ENCODE measurements around the gene GET3. TPM values are rescaled to one million over a fixed set of nuclear protein-coding genes. Genes with fewer than 3 reads are reported as not detected.
A peak's percentile ranks its signal among the peaks of the same experiment; 100 is the strongest.
"Not testable (repeated sequence)": the region's sequence is repeated elsewhere in the genome, so short reads cannot be mapped to it uniquely, and the experiment has no call there.

GET3 gene
- total RNA-seq, 1 donor from 2014 or later = 43.6 TPM

DNA sequence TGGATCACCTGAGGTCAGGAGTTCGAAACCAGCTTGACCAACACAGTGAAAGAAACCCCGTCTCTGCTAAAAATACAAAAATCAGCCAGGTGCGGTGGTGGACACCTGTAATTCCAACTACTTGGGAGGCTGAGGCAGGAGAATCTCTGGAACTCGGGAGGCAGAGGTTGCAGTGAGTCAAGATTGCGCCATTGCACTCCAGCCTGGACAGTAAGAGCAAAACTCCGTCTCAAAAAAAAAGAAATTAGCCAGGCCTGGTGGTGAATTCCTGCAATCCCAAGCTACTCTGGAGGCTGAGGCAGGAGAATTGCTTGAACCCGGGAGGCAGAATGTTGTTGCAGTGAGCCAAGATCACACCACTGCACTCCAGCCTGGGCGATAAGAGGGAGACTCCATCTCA, 28.7 kb upstream of the GET3 start:
- Histone ChIP-seq H3K27me3 (no peaks in the 10 kb centered on the region), H3K9me3 (no peaks in the 10 kb centered on the region), H3K4me1 (no peaks in the 10 kb centered on the region), H3K4me3 (no peak overlapping the region), H3K27ac (no peak overlapping the region), H3K36me3 (peaks cover 84 to 93% of the 10 kb centered on the region in 2 donors)
- no peak for DNase-seq (ENCODE audit: low spot score in 2 of 2)
- intact Hi-C loops (cut with DNase I) = no loop called here
- TF ChIP-seq, protein P1, sequence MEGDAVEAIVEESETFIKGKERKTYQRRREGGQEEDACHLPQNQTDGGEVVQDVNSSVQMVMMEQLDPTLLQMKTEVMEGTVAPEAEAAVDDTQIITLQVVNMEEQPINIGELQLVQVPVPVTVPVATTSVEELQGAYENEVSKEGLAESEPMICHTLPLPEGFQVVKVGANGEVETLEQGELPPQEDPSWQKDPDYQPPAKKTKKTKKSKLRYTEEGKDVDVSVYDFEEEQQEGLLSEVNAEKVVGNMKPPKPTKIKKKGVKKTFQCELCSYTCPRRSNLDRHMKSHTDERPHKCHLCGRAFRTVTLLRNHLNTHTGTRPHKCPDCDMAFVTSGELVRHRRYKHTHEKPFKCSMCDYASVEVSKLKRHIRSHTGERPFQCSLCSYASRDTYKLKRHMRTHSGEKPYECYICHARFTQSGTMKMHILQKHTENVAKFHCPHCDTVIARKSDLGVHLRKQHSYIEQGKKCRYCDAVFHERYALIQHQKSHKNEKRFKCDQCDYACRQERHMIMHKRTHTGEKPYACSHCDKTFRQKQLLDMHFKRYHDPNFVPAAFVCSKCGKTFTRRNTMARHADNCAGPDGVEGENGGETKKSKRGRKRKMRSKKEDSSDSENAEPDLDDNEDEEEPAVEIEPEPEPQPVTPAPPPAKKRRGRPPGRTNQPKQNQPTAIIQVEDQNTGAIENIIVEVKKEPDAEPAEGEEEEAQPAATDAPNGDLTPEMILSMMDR (IDR thresholded peaks at IDR 0.05) = no peak

DNA sequence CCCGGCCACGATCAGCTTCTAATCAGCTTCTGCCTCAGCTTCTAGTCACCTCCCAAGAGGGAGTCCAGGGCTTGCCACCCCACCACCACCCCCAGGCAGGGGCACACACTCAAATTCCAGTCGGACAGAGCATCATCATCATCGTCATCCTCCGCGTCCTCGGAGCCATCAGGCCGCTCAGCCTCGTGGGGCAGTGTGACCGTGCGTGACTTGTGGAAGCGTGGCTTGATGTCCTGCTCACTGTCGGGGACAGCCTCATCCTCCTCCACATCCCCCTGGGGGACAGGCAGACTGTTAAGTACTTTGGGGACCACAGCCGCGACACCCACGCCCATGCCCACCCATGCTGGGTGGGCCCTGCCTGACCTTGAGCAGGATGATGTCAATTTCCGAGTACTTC, 26.1 kb upstream of the GET3 start:
- intact Hi-C loops (cut with DNase I) = no loop called here
- no peak for DNase-seq (ENCODE audit: low spot score in 2 of 2)
- peaks cover 82 to 93% of the 10 kb centered on the region in 2 donors for H3K36me3 ChIP-seq
- no peaks in the 10 kb centered on the region for H3K27me3 ChIP-seq
- TF ChIP-seq, protein P1 (IDR thresholded peaks at IDR 0.05) = no peak
- H3K27ac ChIP-seq = no peak overlapping the region
- H3K4me1 ChIP-seq = no peaks in the 10 kb centered on the region
- no peaks in the 10 kb centered on the region for H3K9me3 ChIP-seq
- no peak overlapping the region for H3K4me3 ChIP-seq

DNA sequence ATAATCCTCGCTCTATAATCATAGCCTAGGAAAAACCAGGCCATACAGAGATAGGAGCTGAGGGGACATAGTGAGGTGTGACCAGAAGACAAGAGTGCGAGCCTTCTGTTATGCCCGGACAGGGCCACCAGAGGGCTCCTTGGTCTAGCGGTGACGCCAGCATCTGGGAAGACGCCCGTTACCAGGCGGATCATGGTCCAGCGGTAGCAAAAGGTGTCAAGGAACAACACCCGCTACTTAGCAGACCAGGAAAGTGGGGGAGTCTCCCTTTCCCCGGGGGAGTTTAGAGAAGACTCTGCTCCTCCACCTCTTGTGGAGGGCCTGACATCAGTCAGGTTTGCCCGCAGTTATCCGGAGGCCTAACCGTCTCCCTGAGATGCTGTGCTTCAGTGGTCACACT, 25.2 kb upstream of the GET3 start:
- H3K4me1 ChIP-seq; H3K9me3 ChIP-seq; H3K4me3 ChIP-seq; H3K27me3 ChIP-seq; DNase-seq (ENCODE audit: low spot score in 2 of 2); intact Hi-C loops (cut with DNase I); H3K27ac ChIP-seq: not testable (repeated sequence)
- TF ChIP-seq, protein P1 (IDR thresholded peaks at IDR 0.05) = peak; percentile 23 to 39 (median 29)
- H3K36me3 ChIP-seq = peaks cover 78 to 92% of the 10 kb centered on the region in 2 donors

DNA sequence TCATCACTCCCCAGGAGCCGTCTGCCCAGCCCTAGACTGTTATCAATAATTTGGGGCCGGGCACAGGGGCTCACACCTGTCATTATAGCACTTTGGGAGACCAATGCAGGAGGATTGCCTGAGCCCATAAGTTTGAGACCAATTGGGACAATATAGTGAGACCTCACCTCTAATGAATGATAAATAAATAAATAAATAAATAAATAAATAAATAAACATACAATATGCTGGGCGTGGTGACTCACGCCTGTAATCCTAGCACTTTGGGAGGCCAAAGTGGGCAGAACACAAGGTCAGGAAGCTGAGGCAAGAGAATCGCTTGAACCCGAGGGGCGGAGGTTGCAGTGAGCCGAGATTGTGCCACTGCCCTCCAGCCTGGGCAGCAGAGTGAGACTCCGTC, 24.0 kb upstream of the GET3 start:
- peaks cover 75 to 82% of the 10 kb centered on the region in 2 donors for H3K36me3 ChIP-seq
- intact Hi-C loops (cut with DNase I); H3K27me3 ChIP-seq; H3K4me3 ChIP-seq; H3K4me1 ChIP-seq; H3K27ac ChIP-seq; DNase-seq (ENCODE audit: low spot score in 2 of 2); H3K9me3 ChIP-seq: not testable (repeated sequence)

DNA sequence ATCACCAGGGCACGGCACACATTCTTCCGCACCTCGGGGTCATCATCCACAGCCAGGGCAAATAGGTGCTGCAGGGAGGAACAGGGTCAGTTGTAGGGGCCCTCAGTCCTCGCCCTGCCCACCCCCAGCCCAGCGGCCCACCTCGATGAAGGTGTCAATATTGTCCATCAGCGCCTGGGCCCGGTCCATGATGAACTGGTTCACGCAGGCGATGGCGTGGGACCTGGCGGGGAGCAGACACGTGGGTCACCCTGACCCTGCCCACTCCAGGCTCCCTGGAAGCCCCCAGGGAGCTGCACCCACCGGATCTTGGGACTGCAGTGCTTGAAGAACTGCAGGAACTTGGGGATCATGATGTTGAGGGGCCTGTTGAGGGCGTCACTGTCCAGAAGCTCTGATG, 22.2 kb upstream of the GET3 start:
- peaks cover 72 to 73% of the 10 kb centered on the region in 2 donors for H3K36me3 ChIP-seq
- intact Hi-C loops (cut with DNase I) = no loop called here
- no peaks in the 10 kb centered on the region for H3K9me3 ChIP-seq
- TF ChIP-seq, protein P1 (IDR thresholded peaks at IDR 0.05) = no peak
- H3K4me3 ChIP-seq = no peak overlapping the region
- peaks cover 0 to 2% of the 10 kb centered on the region in 2 donors for H3K4me1 ChIP-seq
- no peak overlapping the region for H3K27ac ChIP-seq
- DNase-seq (ENCODE audit: low spot score in 2 of 2) = no peak
- no peaks in the 10 kb centered on the region for H3K27me3 ChIP-seq

DNA sequence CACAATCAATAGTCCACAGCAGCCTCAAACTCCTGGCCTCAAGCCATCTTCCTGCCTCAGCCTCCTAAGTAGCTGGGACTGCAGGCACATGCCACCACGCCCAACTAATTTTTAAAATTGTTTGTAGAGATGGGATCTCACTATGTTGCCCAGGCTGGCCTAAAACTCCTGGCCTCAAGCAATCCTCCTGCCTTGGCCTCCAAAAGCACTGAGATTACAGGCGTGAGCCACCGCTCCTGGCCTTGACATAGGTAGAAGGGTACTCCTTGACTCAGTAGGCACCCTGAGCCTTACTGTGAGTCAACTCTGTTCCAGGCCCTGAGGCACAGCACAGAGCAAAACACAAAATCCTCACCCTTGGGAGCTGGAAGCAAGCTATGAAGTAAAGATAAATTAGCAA, 21.4 kb upstream of the GET3 start:
- H3K4me3 ChIP-seq = no peak overlapping the region
- intact Hi-C loops (cut with DNase I) = no loop called here
- H3K36me3 ChIP-seq = peaks cover 64% of the 10 kb centered on the region in 2 donors
- TF ChIP-seq, protein P1 (IDR thresholded peaks at IDR 0.05) = no peak
- peaks cover 3 to 11% of the 10 kb centered on the region in 2 donors for H3K4me1 ChIP-seq
- no peak overlapping the region for H3K27ac ChIP-seq
- H3K27me3 ChIP-seq = no peaks in the 10 kb centered on the region
- H3K9me3 ChIP-seq = no peaks in the 10 kb centered on the region
- DNase-seq (ENCODE audit: low spot score in 2 of 2) = no peak

Measured in ascending aorta (tissue), 2 donors.